ENCODE results near the gene STAT3.
"Not testable (repeated sequence)": the region's sequence is repeated elsewhere in the genome, so short reads cannot be mapped to it uniquely, and the experiment has no call there.

Gene STAT3

GRCh38 chr17:42388381-42389134 lies at the start of gene STAT3:
TSS of gene STAT3 (minus strand) at chr17:42388442. CDS start at chr17:42348516, 39,926 bp downstream.
- DNase-seq: peak; percentile 100

GRCh38 chr17:42436391-42436790 lies 48.1 kb upstream of the STAT3 start:
- DNase-seq: no peak

GRCh38 chr17:42431758-42432161 lies 43.5 kb upstream of the STAT3 start:
- DNase-seq: no peak

- DNase-seq: no peak
Measured at GRCh38 chr17:42429726-42430447, 41.6 kb upstream of the STAT3 start.

- peak; percentile 29 for DNase-seq
Measured at GRCh38 chr17:42428141-42428944, 40.1 kb upstream of the STAT3 start.

- no peak for DNase-seq
Measured at GRCh38 chr17:42424991-42425610, 36.9 kb upstream of the STAT3 start.

- no peak for DNase-seq
Measured at GRCh38 chr17:42423766-42424165, 35.5 kb upstream of the STAT3 start.

- peak; percentile 65 for DNase-seq
Measured at GRCh38 chr17:42422958-42423712, 34.9 kb upstream of the STAT3 start, which contains the start of gene CAVIN1. TSS of gene CAVIN1 (minus strand) at chr17:42423256. CDS start at chr17:42423097, 159 bp downstream.

GRCh38 chr17:42422412-42422957 lies 34.2 kb upstream of the STAT3 start:
- no peak for DNase-seq

GRCh38 chr17:42421507-42422338 lies 33.5 kb upstream of the STAT3 start:
- DNase-seq: no peak

GRCh38 chr17:42421136-42421506 lies 32.9 kb upstream of the STAT3 start:
- no peak for DNase-seq

GRCh38 chr17:42417981-42418380 lies 29.7 kb upstream of the STAT3 start:
- not testable (repeated sequence) for DNase-seq

GRCh38 chr17:42414704-42415409 lies 26.6 kb upstream of the STAT3 start:
- no peak for DNase-seq

- DNase-seq: no peak
Measured at GRCh38 chr17:42413464-42414040, 25.3 kb upstream of the STAT3 start.

GRCh38 chr17:42411905-42412679 lies 23.9 kb upstream of the STAT3 start:
- DNase-seq: no peak

- DNase-seq: no peak
Measured at GRCh38 chr17:42411361-42411760, 23.1 kb upstream of the STAT3 start.

- no peak for DNase-seq
Measured at GRCh38 chr17:42410319-42410685, 22.1 kb upstream of the STAT3 start.

GRCh38 chr17:42409523-42410318 lies 21.5 kb upstream of the STAT3 start:
- no peak for DNase-seq
